ENCODE data around the gene FAM81A.
"Not testable (repeated sequence)": the region's sequence is repeated elsewhere in the genome, so short reads cannot be mapped to it uniquely, and the experiment has no call there.

FAM81A gene

GRCh38 chr15:59428898-59429297, 9.1 kb upstream of the FAM81A start:
- not testable (repeated sequence) for DNase-seq (ENCODE audit: low read depth)

- DNase-seq (ENCODE audit: low read depth): no peak
These were observed 5.6 kb upstream of the FAM81A start for GRCh38 chr15:59432389-59432788.

GRCh38 chr15:59434481-59434880, 3.5 kb upstream of the FAM81A start:
- DNase-seq (ENCODE audit: low read depth): no peak

- no peak for DNase-seq (ENCODE audit: low read depth)
These were observed 1.2 kb upstream of the FAM81A start for GRCh38 chr15:59436774-59437141.

- DNase-seq (ENCODE audit: low read depth): no peak
These were observed 707 bp upstream of the FAM81A start for GRCh38 chr15:59437142-59437816.

- DNase-seq (ENCODE audit: low read depth): no peak
These were observed 772 bp downstream of the FAM81A start for GRCh38 chr15:59438625-59439290.

GRCh38 chr15:59439576-59439975, 1.6 kb downstream of the FAM81A start:
- DNase-seq (ENCODE audit: low read depth): no peak

GRCh38 chr15:59443341-59444072, 5.5 kb downstream of the FAM81A start:
- DNase-seq (ENCODE audit: low read depth): no peak

GRCh38 chr15:59444081-59444835, 6.3 kb downstream of the FAM81A start:
- DNase-seq (ENCODE audit: low read depth): no peak

GRCh38 chr15:59444980-59445545, 7.1 kb downstream of the FAM81A start:
- DNase-seq (ENCODE audit: low read depth): no peak

- DNase-seq (ENCODE audit: low read depth): no peak
These were observed 8.4 kb downstream of the FAM81A start for GRCh38 chr15:59446232-59446957.

- DNase-seq (ENCODE audit: low read depth): no peak
These were observed 9.4 kb downstream of the FAM81A start for GRCh38 chr15:59447367-59447766.

- no peak for DNase-seq (ENCODE audit: low read depth)
These were observed 10.9 kb downstream of the FAM81A start for GRCh38 chr15:59448871-59449270.

- no peak for DNase-seq (ENCODE audit: low read depth)
These were observed 15.7 kb downstream of the FAM81A start for GRCh38 chr15:59453474-59454215.

GRCh38 chr15:59456114-59456513, 18.1 kb downstream of the FAM81A start:
- DNase-seq (ENCODE audit: low read depth): no peak

- no peak for DNase-seq (ENCODE audit: low read depth)
These were observed 19.1 kb downstream of the FAM81A start for GRCh38 chr15:59457103-59457502.

GRCh38 chr15:59461521-59461920, 23.5 kb downstream of the FAM81A start:
- DNase-seq (ENCODE audit: low read depth): no peak

GRCh38 chr15:59473226-59473625, 35.2 kb downstream of the FAM81A start:
- no peak for DNase-seq (ENCODE audit: low read depth)

GRCh38 chr15:59475161-59475560, 37.2 kb downstream of the FAM81A start:
- not testable (repeated sequence) for DNase-seq (ENCODE audit: low read depth)

- DNase-seq (ENCODE audit: low read depth): no peak
These were observed 46.4 kb downstream of the FAM81A start for GRCh38 chr15:59484399-59484798.

- DNase-seq (ENCODE audit: low read depth): no peak
These were observed 47.0 kb downstream of the FAM81A start for GRCh38 chr15:59485036-59485435.

All from stimulated activated CD8-positive, alpha-beta memory T cell treated with anti-CD3 and anti-CD28 coated beads, Interleukin-7, amount 100 ng/mL, for 24 hours (primary cell).